HFFc6 (cell line): ENCODE measurements around the gene PEBP1. TPM values are rescaled to one million over a fixed set of nuclear protein-coding genes. Genes with fewer than 3 reads are reported as not detected.

Experiments
- DNase-seq: peaks from one replicate; pipeline ENCODE4 v3.0.0-alpha.2; 2018
- H3K27ac Mint-ChIP-seq: 2 replicates; pipeline ENCODE4 v1.8.0; 2020; ENCODE audit warnings: mild to moderate bottlenecking, mixed read lengths
- H3K27me3 Mint-ChIP-seq: 2 replicates; pipeline ENCODE4 v1.8.0; 2021; ENCODE audit warnings: mild to moderate bottlenecking, moderate library complexity, mixed read lengths; ENCODE audit not compliant: insufficient read depth
- H3K36me3 Mint-ChIP-seq: 2 replicates; pipeline ENCODE4 v1.8.0; 2021; ENCODE audit warnings: low read depth, mixed read lengths
- H3K4me1 Mint-ChIP-seq: 2 replicates; pipeline ENCODE4 v1.8.0; 2020; ENCODE audit warnings: low read depth, mixed read lengths
- H3K4me3 Mint-ChIP-seq: 2 replicates; pipeline ENCODE4 v1.8.0; 2020; ENCODE audit warnings: mild to moderate bottlenecking, moderate library complexity, mixed read lengths
- H3K9me3 Mint-ChIP-seq: 2 replicates; pipeline ENCODE4 v1.8.0; 2020; ENCODE audit warnings: mild to moderate bottlenecking, mixed read lengths
- total RNA-seq, 6 experiments: library from RNA; stranded (reverse); fragmentation: NEBNext Ultra II Directional; extraction: Animal tissue kit (Norgen Biotek cat#: 25700); gene quantifications; 2 replicates in 1 of 6; 3 replicates in 5 of 6; pipeline ENCODE4 v1.2.3, GENCODE V29; 2021
- TF ChIP-seq, protein P1 (sequence below): fragments of 200-600 bp; sonication (generic); IDR thresholded peaks from 2 replicates; pipeline ENCODE4 v1.5.0; 2021; ENCODE audit warnings: antibody characterized with exemption, mild to moderate bottlenecking

PEBP1 gene
- total RNA-seq, 6 experiments from 2014 or later, result 178 to 263 (median 196) TPM

DNA sequence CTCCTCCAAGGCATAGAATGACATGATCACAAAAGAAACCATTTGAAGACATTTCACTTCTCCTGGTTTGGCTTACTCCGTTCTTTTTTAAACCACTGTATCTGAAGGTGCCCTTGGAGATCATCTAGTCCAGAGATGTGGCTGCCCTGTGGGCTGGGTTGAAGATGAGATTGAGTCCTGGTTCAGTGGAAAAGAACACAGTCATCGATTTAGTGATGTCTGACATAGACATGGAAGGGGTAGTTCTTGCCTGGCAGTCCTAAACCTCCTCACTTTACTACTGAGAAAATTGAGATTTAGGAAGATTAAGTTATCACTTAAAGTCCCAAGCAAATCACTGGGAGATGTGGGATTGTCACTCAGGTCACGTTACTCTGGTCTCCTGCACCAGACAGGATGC lies 34.9 kb upstream of the PEBP1 start:
- H3K36me3 Mint-ChIP-seq, result no peaks in the 10 kb centered on the region
- no peak for DNase-seq
- H3K9me3 Mint-ChIP-seq, result no peaks in the 10 kb centered on the region

DNA sequence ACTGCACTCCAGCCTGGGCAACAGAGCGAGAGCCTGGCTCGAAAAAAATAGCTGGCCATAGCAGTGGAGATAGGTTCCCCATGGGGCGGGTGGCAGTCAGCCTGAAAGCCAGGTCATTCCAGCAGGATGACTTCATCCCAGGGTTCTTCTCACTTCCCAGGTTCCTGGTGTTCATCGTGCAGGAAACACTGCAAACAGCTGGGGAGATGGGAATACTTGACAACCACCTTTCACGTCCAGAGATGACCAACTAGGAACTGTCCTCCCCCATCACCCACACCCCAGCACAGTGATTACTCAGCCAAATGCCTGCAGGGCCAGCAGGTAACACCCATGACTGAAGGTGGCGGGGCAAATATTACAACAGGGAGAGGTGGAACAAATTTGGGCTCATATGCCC lies 33.9 kb upstream of the PEBP1 start:
- peak; percentile 5 for DNase-seq
- TF ChIP-seq, protein P1, sequence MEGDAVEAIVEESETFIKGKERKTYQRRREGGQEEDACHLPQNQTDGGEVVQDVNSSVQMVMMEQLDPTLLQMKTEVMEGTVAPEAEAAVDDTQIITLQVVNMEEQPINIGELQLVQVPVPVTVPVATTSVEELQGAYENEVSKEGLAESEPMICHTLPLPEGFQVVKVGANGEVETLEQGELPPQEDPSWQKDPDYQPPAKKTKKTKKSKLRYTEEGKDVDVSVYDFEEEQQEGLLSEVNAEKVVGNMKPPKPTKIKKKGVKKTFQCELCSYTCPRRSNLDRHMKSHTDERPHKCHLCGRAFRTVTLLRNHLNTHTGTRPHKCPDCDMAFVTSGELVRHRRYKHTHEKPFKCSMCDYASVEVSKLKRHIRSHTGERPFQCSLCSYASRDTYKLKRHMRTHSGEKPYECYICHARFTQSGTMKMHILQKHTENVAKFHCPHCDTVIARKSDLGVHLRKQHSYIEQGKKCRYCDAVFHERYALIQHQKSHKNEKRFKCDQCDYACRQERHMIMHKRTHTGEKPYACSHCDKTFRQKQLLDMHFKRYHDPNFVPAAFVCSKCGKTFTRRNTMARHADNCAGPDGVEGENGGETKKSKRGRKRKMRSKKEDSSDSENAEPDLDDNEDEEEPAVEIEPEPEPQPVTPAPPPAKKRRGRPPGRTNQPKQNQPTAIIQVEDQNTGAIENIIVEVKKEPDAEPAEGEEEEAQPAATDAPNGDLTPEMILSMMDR, result no peak
- no peaks in the 10 kb centered on the region for H3K36me3 Mint-ChIP-seq
- peak overlapping the region; percentile 92 for H3K4me3 Mint-ChIP-seq
- H3K27ac Mint-ChIP-seq, result no peak overlapping the region
- no peaks in the 10 kb centered on the region for H3K27me3 Mint-ChIP-seq
- H3K9me3 Mint-ChIP-seq, result no peaks in the 10 kb centered on the region
- H3K4me1 Mint-ChIP-seq, result peaks cover 21% of the 10 kb centered on the region

More for the DNA sequence above, 34.9 kb upstream of the PEBP1 start:
- TF ChIP-seq, protein P1, result no peak
- Mint-ChIP-seq H3K4me1 (peaks cover 21% of the 10 kb centered on the region), H3K4me3 (no peak overlapping the region), H3K27me3 (no peaks in the 10 kb centered on the region), H3K27ac (no peak overlapping the region)

DNA sequence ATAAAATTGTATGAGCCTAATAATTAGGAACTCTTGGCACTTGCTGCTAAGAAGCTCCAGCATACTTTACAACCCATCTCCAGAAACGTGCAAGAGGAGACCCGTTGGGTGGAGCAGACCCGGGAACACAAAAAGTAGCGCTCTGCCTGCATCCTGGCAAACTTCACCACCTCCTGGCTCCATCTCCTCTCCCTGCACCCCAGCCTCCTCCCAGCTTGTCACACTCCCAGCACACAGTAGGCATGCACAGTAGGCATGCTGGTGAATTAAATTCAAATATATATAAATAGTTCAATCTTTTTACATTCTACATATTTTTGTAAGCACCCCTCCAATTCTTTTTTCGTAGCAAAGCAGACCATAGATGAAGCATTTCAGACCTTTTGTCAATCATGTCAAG lies 33.3 kb upstream of the PEBP1 start:
- Mint-ChIP-seq H3K9me3 (no peaks in the 10 kb centered on the region), H3K4me3 (peak overlapping the region; percentile 92), H3K4me1 (peaks cover 21% of the 10 kb centered on the region), H3K36me3 (no peaks in the 10 kb centered on the region), H3K27ac (peak overlapping the region; percentile 81), H3K27me3 (no peaks in the 10 kb centered on the region)
- TF ChIP-seq, protein P1, result no peak
- no peak for DNase-seq

DNA sequence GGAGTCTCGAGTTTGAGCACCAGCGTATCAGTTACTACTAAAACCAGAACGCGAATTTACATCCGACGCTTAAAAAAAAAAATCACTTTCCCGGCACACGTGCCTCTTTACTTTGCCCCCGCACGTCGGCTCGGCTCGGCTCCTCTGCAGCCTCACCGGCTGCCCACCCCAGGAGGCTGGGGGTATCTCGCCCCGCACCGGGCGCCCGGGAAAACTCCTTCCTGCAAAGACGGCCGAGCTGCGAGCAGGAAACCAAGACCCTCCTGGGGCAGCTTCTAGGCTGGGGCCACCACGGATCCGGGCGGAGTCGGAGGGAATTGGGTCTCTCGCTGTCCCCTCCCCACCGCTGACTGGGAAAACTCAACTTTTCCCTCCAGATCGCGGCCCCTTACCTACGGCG lies 32.7 kb upstream of the PEBP1 start:
- no peak for DNase-seq
- Mint-ChIP-seq H3K4me3 (peak overlapping the region; percentile 92), H3K4me1 (peaks cover 21% of the 10 kb centered on the region), H3K36me3 (no peaks in the 10 kb centered on the region), H3K27ac (peak overlapping the region; percentile 81), H3K9me3 (no peaks in the 10 kb centered on the region), H3K27me3 (no peaks in the 10 kb centered on the region)
- TF ChIP-seq, protein P1, result no peak

DNA sequence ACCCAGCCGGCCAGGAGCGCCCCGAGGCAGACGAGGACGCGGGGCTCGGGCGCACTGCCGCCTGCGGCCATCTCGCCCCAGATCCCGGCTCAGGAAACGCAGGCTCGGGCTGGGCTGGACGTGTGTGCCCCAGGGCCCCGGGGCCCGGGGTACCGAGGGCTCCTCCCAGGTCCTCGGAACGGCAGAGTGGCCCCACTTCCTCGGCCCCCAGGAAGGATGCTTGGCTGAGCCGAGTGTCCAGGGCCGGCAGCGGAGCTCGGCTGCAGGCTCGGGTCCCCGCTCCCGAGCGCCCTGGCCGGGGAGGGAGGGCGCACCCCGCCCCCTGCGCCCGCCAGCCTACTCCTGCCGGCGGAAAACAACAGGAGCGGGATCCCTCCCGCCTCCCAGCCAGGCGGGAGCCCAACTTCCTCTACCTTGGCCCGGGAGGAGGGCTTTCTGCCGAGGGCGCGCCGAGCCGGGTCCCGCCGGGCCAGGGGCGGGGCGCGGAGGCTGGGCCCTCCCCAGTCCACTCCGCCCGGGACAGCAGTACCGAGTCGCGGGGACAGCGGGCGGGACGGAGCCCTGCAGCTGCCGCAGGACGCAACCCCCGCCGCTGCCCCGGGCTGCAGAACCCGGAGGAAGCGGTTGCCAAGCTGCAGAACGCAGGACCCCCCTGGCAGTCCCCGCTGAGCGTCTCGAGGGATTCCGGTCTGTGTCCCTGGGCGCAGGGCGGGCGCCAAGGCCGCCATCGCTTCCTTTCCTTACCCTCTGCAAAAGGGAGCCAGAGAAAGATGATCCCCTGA lies 32.1 kb upstream of the PEBP1 start, which contains the start of gene VSIG10:
TSS of gene VSIG10 (minus strand) at position 411 of the 782 bp plus-strand sequence. CDS start at position 71, 340 bp downstream.
- Mint-ChIP-seq H3K4me1 (peaks cover 21% of the 10 kb centered on the region), H3K4me3 (peak within 1 kb of the TSS; percentile 92), H3K27ac (peak within 1 kb of the TSS; percentile 81), H3K27me3 (no peaks in the 10 kb centered on the region), H3K36me3 (no peaks in the 10 kb centered on the region), H3K9me3 (no peaks in the 10 kb centered on the region)
- TF ChIP-seq, protein P1, result 0 out of 2 replicates have a peak, but pooled peaks have one; percentile 8
- peak; percentile 50 for DNase-seq
